GM21825 (cell line): ENCODE measurements around the gene DALRD3.
A peak's percentile ranks its signal among the peaks of the same experiment; 100 is the strongest.

Experiments
- ATAC-seq: cut with Tn5 transposase; IDR thresholded peaks from one replicate; pipeline ENCODE4 v1.9.1; 2021; ENCODE audit warnings: mild to moderate bottlenecking, moderate library complexity; ENCODE audit not compliant: unreplicated experiment

Gene DALRD3

DNA sequence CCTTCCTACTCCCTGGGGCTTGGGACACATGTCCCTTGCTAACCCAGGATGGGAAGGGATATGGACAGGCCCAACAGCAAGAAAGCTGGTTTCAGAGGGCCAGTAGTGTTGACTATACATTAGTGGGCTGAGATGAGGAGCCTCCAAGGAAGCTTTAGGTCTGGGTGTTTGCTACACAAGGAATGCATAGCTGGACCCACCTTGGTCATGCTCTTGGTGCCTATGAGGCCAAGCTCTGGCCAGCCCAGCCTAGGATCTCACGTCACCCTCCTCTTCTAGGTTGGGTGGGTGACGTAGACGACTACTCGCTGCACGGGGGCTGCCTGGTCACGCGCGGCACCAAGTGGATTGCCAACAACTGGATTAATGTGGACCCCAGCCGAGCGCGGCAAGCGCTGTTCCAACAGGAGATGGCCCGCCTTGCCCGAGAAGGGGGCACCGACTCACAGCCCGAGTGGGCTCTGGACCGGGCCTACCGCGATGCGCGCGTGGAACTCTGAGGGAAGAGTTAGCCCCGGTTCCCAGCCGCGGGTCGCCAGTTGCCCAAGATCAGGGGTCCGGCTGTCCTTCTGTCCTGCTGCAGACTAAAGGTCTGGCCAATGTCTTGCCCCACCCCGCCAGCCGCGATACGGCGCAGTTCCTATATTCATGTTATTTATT lies 11.8 kb downstream of the DALRD3 start:
- no peak for ATAC-seq

DNA sequence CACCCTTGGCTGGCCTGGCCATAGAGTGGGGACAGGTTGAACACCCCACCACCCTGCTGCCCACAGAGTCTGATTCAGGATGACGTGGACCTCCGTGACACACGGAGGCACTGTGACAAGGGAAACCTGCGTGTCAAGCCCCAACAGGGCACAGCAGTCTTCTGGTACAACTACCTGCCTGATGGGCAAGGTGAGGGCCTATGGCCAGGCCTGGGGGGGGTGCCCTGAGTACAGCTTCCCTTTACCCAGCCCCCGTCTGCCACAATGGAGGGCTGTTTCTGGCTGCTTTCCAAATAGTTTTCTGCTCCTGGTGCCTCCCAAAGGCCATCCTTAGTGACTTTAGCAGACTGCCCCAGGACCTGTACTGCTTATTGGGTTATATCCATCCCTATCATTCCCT lies 12.4 kb downstream of the DALRD3 start:
- ATAC-seq: no peak

DNA sequence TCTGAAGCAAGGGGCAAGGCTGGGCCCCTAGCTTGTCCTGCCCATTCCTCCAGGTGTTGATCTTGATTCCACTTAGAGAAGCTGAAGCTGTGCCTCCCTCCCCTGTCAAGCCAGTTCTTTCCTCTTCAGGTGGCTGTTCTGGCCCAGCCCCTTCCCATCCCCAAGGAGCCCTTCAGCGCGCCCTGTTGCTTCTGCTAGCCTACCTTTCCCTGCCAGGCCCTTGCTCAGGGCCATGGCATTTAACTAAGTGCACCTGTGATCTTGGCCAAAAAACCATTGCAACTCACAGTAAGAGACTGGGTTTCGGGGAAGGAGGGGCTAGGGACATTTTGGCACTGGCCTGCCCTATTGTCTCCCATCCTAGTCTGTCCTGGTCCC lies 13.1 kb downstream of the DALRD3 start:
- ATAC-seq: no peak

DNA sequence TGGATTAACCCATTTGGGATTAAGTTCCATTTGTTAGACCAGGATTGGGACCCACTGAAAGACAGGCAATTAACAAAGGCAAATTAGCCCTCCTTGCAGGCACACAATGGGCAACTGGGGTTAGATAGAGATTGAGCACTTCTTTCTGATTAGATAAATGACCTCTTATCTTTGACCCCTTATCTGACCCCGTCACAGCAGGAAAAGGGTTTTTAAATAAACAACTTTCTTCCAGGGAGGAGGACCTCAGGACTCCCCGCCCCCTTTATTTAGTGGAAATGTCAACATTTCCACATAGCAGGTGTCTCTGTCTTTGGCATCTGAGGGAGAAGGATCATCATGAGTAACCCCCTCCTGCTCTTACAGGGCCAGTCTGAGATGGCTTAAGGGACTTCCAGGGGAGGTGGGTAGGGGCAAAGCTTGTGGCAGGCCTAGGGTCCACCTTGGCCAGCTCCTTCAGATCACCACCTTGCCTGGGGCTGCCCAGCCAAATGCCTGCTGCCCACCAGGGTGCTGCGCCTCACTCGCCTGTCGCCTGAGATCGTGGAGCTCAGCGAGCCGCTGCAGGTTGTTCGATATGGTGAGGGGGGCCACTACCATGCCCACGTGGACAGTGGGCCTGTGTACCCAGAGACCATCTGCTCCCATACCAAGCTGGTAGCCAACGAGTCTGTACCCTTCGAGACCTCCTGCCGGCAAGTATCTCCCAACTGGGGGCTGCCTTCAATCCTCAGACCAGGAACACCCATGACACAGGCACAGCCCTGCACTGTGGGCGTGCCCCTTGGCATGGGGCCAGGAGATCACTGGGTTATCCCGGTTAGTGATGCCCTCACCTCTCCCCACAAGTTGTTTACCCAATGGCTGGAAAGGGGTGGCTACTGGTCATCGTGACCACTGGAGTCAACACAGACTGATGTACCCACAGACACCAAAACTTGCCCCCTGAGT lies 13.8 kb downstream of the DALRD3 start:
- no peak for ATAC-seq

DNA sequence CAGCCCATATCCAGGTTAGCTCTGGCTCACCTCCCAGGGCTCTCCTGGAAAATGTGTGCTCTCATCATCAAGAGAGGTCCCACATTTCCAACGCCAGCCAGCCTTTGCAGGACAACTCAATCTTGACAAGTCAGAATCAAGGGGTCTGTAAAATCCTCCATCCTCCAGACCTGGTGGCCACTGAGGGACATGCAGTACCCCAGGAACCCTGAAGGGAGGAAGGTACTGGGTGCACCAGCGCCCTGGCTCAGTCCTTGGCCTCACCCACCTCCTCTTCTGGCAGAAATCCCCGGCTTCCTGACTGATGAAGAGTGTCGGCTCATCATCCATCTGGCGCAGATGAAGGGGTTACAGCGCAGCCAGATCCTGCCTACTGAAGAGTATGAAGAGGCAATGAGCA lies 17.2 kb downstream of the DALRD3 start:
- no peak for ATAC-seq

DNA sequence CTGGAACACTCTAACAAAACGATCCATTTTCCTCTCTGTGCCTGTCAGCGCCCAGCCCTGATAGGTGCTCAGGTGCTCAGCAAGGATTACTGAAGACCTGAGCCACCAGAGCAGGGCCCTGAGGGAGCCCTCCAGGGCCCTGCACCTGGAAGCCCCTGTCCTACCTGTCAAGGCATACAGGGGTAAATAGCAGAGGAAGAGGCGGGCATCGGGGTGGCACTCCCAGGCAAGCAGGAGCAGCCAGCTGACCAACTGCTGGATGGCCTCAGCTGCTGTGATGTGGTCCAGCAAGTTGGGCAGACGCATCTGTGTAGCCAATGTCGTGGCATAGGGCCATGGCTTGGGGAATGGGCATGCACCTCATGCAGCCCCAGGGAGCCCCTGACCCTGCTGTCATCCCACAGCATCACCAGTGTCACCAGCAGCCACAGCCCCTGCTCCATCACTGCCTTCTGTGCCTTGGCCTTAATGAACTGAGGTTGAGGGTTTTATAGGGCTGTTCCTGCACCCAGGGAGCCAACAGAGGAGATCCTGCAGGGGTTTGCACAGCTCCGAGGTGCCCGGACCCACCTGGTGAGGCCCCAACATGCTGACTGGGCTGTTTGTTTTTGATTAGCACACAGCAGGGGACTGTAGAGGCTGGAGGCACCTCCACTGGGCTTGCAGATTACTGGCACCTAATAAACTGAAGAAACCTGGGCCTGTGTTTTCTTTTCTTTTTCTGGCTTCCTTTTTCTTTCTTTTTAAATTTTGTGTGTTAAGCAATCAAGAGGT lies 19.1 kb downstream of the DALRD3 start:
- no peak for ATAC-seq

DNA sequence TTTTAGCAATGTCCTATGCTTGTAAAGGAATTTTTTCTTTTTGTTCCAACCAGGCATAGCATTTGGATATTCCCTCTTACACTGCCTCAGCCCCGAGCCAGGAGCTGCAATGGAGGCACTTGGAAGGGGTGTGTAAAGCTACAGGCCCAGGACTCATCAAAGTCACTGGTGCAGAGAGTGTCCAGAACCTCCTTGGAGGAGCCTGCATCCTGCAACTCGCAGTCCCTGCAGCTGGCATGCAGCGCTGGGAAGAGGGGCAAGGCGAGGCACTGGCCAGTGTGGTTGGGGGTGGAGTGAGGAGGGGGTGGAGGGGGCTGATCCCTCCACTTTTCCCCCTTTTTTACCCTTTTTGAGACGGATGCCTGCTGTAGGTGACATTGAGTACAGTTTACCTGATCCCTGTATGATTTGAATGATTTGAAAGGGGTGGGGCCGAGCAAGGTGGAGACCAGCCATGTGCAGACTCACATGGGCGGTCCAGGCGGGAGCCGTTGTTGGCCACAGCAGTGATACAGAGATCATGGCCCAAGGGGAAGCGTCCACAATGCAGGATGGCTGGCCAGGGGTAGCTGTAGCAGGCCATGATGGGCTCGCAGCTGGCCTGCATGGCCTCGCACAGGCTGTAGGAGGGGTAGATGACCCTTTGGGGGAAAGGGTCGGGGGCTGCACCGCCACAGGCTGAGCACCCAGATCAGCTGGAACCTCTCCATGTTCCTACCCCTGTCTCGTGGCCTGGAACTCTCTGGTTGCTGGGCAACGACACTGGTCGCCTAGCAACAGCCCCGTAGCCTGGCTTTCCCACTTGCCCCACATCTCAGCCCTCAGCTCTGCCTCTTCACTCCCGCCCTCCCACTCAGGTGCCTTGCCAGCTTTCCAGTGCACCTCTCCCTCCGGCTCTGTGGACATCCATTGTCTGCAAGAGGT lies 20.4 kb downstream of the DALRD3 start:
- ATAC-seq: no peak

DNA sequence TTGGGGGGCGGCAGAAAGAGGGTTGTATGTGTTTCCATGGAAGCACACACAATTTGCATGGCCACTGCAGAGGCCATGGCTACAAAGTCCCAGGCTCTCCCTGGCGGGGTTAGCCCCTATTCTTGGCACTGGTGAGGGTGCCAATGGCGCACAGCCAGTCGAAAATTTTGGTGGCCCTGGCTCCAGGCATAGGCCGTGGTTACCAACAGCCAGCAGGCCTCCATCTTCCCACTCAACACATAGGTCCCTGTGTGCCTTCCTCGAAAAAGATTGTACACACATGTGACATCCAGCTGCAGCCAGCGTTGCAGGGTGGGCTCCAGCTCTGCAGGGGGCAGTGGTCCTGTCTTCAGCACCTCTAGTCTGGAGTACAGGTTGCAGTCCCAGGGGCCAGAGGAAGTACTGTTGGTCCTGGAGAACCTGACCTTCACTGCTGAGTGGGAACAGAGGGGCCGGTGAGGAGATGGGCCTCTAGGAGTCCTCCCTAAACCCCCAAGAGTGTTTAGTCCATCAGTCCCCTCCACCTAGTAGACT lies 21.2 kb downstream of the DALRD3 start:
- no peak for ATAC-seq

DNA sequence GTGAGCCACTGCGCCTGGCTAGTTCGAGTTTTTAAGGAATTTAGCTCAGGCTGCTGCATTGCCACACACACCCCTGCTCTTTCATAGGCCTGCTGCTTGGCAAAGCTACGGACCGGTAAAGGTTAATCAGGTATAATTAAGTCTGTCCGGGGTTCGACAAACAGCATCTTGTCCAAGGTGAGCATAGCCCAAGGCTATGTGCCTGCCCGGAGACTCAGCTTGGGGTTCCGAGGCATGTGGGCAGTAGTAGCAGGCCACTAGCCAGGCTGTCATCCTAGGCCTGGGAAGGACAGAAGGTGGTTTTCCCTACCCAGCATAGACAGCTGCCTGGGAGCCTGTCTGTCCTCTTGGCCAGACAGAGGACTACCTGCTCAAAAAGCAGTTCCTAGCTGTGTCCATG lies 21.7 kb downstream of the DALRD3 start:
- no peak for ATAC-seq

DNA sequence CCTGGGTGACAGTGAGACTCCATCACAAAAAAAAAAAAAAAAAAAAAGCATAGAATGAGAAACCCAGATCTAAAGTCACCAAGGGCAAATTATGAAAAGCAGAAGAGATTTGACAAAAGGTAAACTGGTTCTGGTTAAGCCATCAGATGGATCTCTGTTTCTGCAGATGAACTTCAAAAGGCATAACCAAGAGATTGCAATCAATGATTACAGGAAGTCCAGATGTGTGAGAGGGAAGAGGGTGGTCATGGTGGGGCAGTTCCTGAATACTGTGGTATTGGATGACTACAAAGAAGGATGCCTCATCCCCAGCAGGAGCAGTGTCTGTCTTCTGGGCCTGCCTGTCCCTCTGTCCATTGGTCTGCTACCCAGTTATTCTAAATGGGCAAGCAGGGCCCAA lies 24.5 kb downstream of the DALRD3 start:
- ATAC-seq: no peak

DNA sequence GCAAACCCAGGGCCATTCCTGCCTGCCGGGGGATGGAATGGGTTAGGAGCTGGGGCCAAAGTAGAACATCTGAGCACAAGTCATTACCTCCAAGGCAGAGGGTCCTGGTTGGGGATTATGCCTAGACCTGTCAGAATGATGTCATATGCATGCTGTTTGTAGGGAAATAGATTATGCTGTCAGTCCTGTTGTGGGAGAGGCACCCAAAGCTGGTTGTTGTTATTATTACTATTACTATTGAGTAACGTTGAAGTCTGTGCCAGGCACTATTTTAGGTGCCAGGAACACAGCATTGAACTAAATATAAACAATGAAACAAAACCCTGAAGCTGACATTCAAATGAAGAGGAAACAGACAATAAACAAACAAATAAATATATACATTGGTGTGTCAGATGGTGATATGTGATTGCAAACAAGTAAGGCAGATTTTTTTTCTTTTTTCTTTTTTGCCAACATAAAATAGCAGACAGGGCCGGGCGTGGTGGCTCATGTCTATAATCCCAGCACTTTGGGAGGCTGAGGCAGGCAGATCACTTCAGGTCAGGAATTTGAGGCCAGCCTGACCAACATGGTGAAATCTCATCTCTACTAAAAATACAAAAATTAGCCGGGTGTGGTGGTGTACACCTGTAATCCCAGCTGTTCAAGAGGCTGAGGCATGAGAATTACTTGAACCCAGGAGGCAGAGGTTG lies 26.4 kb downstream of the DALRD3 start:
- ATAC-seq: no peak

DNA sequence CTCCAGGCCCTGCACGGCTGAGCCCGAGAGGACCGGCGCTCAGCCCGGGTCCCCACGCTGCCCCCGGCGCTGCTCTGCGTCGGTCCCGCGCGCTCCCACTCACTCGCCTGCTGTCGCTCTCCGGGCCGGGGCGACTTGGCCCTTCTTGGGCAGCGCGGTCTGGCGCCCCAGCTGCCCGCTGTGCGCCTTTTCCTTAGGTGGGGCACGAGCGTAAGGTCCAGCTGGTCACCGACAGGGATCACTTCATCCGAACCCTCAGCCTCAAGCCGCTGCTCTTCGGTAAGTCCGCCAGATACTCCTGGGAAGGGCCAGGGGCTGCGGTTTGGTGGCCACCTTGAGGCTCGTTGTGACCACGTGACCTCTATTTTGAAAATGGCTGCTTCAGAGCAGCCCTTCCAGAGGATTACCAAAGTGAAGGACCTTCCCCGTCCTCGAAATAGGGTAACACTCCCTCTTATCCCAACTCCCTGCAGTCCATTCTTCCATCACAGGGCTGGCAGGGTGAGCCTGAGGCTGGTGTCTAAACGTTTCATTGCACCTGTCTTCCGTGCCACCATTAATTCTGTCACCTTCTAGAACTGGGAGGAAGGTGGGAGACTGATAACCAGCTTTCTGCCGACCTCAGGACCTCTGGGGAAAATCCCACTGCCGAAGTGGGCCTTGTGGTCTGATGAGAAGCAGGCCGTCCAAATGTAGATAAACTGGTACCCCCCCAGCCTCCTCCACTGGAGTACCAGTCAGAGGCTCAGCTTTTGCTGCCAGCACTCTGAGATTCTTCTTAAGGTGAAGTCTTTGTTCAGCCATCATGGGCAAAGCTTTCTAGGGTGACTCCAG lies 27.5 kb downstream of the DALRD3 start:
- ATAC-seq: peak; percentile 17

DNA sequence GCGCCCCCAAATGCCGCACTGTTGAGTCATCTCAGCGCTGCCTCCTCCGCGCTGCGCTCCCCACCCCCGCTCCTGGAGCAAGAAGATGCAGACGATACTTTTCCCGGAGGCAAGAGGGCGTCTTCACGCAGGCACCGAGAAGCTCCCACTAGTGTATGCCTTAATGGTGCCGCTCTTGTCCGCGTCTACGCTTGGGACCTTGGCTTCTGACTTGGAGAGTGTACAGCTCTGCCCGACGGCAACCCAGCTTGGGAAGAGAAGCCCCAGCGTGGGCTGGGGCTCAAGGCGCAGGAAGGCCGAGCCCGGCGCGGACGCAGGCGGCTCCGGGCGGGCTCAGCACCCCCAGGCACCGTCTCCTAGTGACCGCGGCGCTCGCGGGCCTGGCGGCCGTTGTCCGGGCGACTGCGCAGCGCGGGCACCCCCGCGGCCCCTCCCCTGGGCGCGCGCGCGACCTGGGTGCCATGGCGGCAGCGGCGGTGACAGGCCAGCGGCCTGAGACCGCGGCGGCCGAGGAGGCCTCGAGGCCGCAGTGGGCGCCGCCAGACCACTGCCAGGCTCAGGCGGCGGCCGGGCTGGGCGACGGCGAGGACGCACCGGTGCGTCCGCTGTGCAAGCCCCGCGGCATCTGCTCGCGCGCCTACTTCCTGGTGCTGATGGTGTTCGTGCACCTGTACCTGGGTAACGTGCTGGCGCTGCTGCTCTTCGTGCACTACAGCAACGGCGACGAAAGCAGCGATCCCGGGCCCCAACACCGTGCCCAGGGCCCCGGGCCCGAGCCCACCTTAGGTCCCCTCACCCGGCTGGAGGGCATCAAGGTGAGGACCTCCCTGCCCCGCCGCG lies 28.4 kb downstream of the DALRD3 start, which contains the start of gene P4HTM:
Gene P4HTM, plus strand, starts transcription at position 446 of the 840 bp plus-strand sequence. Its CDS starts 16 bp downstream, at position 462.
- ATAC-seq: peak; percentile 58

DNA sequence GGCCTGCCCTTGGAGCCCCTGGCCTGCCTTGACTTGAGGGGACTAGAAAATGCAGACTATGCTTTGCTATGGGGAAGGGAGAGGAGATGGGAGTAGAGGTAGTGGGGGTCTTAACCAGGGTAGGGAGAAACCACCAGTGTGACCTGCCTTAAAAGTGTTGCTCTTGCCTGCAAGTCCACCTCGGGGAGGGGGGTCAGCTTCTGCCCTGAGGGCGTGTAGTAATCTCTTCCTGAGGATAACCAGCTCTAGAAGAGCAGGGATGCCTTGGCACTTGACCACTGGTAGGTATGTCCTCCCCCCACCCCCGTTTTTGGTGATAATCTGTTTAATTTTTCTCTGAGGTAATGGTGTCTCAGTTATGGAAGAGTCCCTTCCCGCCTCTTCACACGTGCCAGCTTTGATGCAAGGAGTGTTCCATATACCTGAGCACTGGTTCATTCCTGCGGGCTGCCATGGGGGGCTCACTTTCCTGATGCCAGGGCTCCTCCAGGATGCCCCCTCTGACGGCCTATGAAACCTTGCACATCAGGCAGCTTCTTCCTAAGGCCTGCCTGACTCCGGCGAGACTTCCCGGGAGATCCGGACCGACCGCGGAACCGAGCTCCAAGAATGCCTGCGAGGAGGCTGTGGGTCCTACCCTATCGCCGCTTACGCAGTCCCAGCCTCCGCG lies 29.1 kb downstream of the DALRD3 start:
- ATAC-seq: no peak

DNA sequence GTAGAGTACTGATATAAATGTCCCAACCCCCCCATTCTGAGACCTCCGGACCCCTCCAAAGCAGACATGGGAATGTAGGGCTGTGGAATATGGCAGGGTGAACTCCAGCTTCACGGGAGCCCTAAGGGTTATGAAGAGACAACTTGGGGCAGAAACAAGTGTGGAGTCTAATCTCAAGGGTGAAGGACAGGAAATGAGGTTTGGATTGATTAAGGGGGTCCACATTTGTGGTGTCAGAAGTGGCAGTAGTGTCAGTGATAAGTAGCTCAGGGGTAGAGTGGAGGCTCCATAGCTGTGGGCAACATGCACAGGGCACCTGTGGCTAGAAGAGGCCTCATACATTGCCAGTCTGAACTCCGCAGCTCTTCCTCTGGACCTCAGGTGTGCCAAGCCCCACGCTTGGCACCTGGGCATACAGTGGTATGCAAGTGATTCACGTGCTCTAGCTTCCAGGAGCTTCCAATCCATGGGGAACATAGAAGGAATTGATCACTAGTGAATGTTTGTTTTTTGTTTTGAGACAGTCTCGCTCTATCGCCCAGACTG lies 32.5 kb downstream of the DALRD3 start:
- no peak for ATAC-seq

DNA sequence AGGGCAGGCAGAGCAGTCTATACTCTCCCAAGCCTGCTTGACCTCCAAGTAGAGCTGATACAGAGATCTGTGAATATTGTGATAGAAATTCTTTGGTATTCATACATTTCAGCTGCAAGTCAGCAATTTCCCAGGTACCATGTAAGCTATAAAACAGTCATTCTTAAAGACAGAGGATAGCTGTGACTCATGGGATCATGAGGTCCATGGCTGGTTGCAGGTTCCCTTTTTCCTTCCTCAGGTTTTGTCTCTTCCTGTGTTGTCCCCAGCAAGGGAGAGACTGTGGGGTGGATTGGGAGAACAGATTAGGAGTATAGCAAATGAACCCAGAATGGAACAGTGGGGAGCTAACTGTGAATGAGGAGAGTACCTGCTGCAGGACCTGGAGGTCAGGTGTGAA lies 33.7 kb downstream of the DALRD3 start:
- ATAC-seq: no peak

DNA sequence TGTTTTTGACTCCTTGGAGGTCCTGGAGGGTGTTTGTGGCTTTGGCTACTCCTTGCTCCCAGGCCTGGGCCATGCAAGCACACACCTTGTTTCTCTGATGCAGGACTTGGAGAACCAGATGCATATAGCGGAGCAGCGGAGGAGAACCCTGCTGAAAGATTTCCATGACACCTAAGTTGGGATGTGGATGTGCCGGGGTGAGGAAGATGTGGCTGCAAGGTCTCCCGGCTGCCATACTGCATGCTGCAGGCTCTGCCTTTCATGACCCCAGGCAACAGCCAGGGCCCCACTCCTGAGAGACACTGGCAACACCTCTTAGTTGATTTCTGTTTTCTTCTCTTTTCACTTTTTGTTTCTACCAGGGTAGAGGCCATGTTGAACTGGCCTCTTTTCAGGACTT lies 35.3 kb downstream of the DALRD3 start:
- ATAC-seq: no peak
